Suprapubic skin (tissue), 4 donors: ENCODE measurements around the gene RAD50. TPM values are rescaled to one million over a fixed set of nuclear protein-coding genes. Genes with fewer than 3 reads are reported as not detected.
"Not testable (repeated sequence)": the region's sequence is repeated elsewhere in the genome, so short reads cannot be mapped to it uniquely, and the experiment has no call there.

Experiments
- DNase-seq, 2 donors: peaks; one replicate each; pipeline ENCODE4 v3.0.0-alpha.2; 2019; ENCODE audit warnings: low spot score in 2 of 2
- H3K27ac ChIP-seq: fragments of 200-600 bp; sonication (generic); one replicate; pipeline ENCODE4 v1.5.1; 2019
- H3K27me3 ChIP-seq: fragments of 200-600 bp; sonication (generic); one replicate; pipeline ENCODE4 v1.5.1; 2019
- H3K36me3 ChIP-seq: fragments of 200-600 bp; sonication (generic); one replicate; pipeline ENCODE4 v1.5.1; 2019
- H3K4me1 ChIP-seq: fragments of 200-600 bp; sonication (generic); one replicate; pipeline ENCODE4 v1.5.1; 2019
- H3K4me3 ChIP-seq: fragments of 200-600 bp; sonication (generic); one replicate; pipeline ENCODE4 v1.5.1; 2019; ENCODE audit warnings: mild to moderate bottlenecking
- H3K9me3 ChIP-seq: fragments of 200-600 bp; sonication (generic); one replicate; pipeline ENCODE4 v1.5.1; 2019
- EP300 ChIP-seq: sonication (generic); formaldehyde crosslinking; IDR thresholded peaks from one replicate; pipeline ENCODE4 v1.6.1; 2017; ENCODE audit warnings: antibody characterized with exemption
- POLR2A ChIP-seq, 2 donors: fragments of 450-650 bp; IDR thresholded peaks; one replicate each; pipeline ENCODE4 v1.6.1; 2017; ENCODE audit warnings: antibody characterized with exemption in 2 of 2, mild to moderate bottlenecking in 2 of 2, moderate library complexity in 2 of 2
- POLR2AphosphoS5 ChIP-seq, 3 donors: sonication (generic); formaldehyde crosslinking; IDR thresholded peaks; one replicate each; pipeline ENCODE4 v1.6.1; 2017; ENCODE audit warnings: antibody characterized with exemption in 3 of 3
- WGBS: methylation state at CpG from one replicate; pipeline ENCODE4 v1.1.5; 2018; 5-methylcytosine and 5-hydroxymethylcytosine counted together
- total RNA-seq, 4 donors: library from RNA; depleted of rRNA; stranded (reverse); fragments of >200 nt; gene quantifications; one replicate each; pipeline ENCODE4 v1.1.0, GENCODE V29; 2016
- TF ChIP-seq, protein P1 (sequence below), 2 donors: fragments of 200-600 bp in 1 of 2; fragments of 450-650 bp in 1 of 2; sonication (generic) in 1 of 2; IDR thresholded peaks; one replicate each; pipeline ENCODE4 v1.5.1; 2016 to 2019; ENCODE audit warnings: antibody characterized with exemption in 2 of 2, mild to moderate bottlenecking in 1 of 2, moderate library complexity in 1 of 2

Gene RAD50
- total RNA-seq, 4 donors from 2014 or later: 17.3 to 53.4 (median 32.5) TPM

DNA sequence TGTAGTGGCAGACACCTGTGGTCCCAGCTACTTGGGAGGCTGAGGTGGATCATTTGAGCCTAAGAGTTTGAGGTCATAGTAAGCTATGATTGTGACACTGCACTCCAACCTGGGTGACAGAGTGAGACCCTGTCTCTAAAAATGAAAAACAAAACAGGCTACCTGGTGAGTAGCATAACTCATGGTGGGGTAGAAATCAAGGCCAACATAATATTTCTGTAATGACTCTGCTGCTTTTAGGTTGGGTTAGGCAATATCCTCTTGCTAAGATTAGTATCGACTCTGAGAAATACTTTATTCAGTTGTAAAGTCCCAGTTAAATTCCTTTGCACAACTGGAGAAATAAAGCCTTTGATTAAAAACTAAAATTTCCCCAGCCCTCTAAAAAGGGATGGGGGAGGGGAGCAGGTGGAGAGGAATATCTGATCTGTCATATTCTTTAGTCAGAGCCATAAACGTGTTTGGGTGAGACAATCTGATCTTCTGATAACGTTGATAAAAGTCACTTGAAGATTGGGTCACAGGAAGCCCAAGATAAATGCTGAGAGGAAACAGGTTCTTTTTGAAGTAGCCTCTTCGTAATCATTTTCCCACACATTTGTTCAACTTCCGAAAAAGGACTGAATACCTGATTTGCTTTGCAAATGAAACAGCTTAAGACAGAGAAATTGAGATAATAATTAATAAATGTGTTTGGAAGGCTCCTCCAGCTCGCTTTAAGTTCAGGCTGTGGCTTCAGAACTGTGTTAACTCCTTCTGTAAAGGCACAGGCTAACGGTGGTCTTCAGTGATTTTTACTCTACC lies 132.0 kb downstream of the RAD50 start:
- TF ChIP-seq EP300 (no peak), POLR2A (IDR thresholded peaks at IDR 0.05) (no peak), POLR2AphosphoS5 (IDR thresholded peaks at IDR 0.05) (no peak)
- H3K36me3 ChIP-seq: peaks cover 4% of the 10 kb centered on the region
- H3K27ac ChIP-seq: no peak overlapping the region
- H3K9me3 ChIP-seq: no peaks in the 10 kb centered on the region
- H3K4me1 ChIP-seq: no peaks in the 10 kb centered on the region
- no peaks in the 10 kb centered on the region for H3K27me3 ChIP-seq
- no peak overlapping the region for H3K4me3 ChIP-seq
- no peak for DNase-seq
- 52% methylated on average over 7 of the region's 7 CpGs for WGBS

DNA sequence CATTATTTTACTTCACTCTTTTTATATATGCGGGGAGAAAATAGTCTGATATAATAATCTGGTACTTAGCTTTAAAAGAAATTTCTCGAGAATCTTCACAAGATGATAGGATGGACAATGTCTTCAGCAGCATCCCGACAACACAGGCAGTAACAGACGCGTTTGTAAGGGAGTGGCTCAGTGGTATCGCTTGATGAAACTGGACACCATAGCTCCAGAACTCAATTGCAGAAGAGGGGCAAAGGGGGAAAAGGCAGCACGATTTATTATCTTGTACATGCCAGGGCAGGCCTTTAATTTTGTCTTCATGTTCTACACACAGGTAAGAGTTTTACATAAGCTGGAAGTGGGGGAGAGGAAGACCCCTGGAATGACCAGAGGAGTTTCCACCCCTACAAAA lies 132.7 kb downstream of the RAD50 start:
- no peaks in the 10 kb centered on the region for H3K27me3 ChIP-seq
- DNase-seq: no peak
- H3K27ac ChIP-seq: no peak overlapping the region
- no peak overlapping the region for H3K4me3 ChIP-seq
- H3K9me3 ChIP-seq: no peaks in the 10 kb centered on the region
- peaks cover 5% of the 10 kb centered on the region for H3K36me3 ChIP-seq
- 71% methylated on average over 7 of the region's 7 CpGs for WGBS
- no peak for TF ChIP-seq POLR2A (IDR thresholded peaks at IDR 0.05)
- TF ChIP-seq EP300: no peak
- TF ChIP-seq POLR2AphosphoS5 (IDR thresholded peaks at IDR 0.05): no peak
- TF ChIP-seq, protein P1, sequence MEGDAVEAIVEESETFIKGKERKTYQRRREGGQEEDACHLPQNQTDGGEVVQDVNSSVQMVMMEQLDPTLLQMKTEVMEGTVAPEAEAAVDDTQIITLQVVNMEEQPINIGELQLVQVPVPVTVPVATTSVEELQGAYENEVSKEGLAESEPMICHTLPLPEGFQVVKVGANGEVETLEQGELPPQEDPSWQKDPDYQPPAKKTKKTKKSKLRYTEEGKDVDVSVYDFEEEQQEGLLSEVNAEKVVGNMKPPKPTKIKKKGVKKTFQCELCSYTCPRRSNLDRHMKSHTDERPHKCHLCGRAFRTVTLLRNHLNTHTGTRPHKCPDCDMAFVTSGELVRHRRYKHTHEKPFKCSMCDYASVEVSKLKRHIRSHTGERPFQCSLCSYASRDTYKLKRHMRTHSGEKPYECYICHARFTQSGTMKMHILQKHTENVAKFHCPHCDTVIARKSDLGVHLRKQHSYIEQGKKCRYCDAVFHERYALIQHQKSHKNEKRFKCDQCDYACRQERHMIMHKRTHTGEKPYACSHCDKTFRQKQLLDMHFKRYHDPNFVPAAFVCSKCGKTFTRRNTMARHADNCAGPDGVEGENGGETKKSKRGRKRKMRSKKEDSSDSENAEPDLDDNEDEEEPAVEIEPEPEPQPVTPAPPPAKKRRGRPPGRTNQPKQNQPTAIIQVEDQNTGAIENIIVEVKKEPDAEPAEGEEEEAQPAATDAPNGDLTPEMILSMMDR (IDR thresholded peaks at IDR 0.05): no peak
- no peaks in the 10 kb centered on the region for H3K4me1 ChIP-seq

DNA sequence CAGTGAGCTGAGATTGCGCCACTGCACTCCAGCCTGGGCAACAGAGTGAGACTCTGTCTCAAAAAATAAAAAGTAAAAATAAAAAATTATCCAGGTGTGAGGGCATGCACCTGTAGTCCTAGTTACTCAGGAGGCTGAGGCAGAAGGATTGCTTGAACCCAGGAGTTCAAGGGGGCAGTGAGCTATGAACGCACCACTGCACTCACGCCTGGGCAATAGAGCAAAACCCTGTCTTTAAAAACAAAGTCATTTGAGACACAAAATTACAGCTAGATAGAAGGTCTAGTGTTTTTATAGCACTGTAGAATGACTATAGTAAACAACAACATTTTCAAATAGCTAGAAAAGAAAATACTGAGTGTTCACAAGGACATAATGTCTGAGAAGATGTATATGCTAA lies 133.4 kb downstream of the RAD50 start:
- no peaks in the 10 kb centered on the region for H3K4me1 ChIP-seq
- no peaks in the 10 kb centered on the region for H3K27me3 ChIP-seq
- no peak overlapping the region for H3K4me3 ChIP-seq
- peaks cover 7% of the 10 kb centered on the region for H3K36me3 ChIP-seq
- H3K9me3 ChIP-seq: no peaks in the 10 kb centered on the region
- 100% methylated on average over 3 of the region's 3 CpGs for WGBS
- no peak for DNase-seq
- TF ChIP-seq POLR2AphosphoS5 (IDR thresholded peaks at IDR 0.05) (no peak), POLR2A (IDR thresholded peaks at IDR 0.05) (no peak), EP300 (no peak)
- TF ChIP-seq, protein P1 (IDR thresholded peaks at IDR 0.05): no peak
- H3K27ac ChIP-seq: no peak overlapping the region

DNA sequence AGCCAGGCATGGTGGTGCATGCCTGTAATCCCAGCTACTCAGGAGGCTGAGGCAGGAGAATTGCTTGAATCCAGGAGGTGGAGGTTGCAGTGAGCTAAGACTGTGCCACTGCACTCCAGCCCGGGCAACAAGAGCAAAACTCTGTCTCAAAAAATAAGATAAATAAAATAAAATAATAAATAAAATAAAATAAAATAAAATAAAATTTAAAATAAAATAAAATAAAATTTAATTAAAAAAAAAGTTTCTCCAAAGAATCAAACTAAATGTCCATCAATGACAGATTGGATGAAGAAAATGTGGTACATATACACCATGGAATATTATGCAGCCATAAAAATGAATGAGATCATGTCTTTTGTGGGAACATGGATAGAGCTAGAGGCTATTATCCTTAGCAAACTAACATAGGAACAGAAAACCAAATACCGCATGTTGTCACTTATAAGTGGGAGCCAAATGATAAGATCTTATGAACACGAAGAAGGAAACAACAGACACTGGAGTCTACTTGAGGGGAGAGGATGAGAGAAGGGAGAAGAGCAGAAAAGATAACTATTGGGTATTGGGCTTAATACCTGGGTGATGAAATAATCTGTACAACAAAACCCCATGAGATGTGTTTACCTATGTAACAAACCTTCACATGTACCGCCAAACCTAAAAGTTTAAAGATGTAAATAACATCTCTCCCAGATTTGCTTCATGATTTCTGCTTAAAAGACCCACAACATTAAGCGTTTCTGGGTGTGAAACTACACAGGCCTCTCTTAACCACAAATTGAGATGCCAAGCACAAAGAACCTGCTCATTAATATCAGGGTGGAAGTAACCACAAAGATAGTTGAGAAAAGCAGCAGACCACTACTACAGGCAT lies 135.2 kb downstream of the RAD50 start:
- H3K4me3 ChIP-seq, H3K4me1 ChIP-seq, DNase-seq, H3K27me3 ChIP-seq, H3K27ac ChIP-seq, H3K9me3 ChIP-seq: not testable (repeated sequence)
- H3K36me3 ChIP-seq: peaks cover 19% of the 10 kb centered on the region
- WGBS: 88% methylated on average over 5 of the region's 5 CpGs

DNA sequence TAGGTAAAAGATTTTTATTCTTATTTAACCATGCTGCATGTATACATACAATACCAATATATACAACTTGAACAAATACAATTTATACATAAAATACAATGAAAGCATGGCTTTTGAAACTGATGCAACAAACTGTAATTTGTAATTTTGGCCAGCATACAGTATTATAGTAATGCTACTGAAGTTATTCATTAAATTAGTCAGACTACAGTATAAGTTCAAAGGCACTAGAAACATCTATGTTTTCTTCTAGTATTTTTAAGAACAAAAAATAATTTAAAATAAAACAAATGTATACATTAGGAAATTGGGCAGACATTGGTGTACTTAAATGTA lies 135.8 kb downstream of the RAD50 start:
- peaks cover 19% of the 10 kb centered on the region for H3K36me3 ChIP-seq
- TF ChIP-seq, protein P1 (IDR thresholded peaks at IDR 0.05): no peak
- TF ChIP-seq EP300 (no peak), POLR2A (IDR thresholded peaks at IDR 0.05) (no peak), POLR2AphosphoS5 (IDR thresholded peaks at IDR 0.05) (no peak)
- H3K9me3 ChIP-seq: no peaks in the 10 kb centered on the region
- no peak overlapping the region for H3K4me3 ChIP-seq
- no peaks in the 10 kb centered on the region for H3K27me3 ChIP-seq
- H3K27ac ChIP-seq: no peak overlapping the region
- H3K4me1 ChIP-seq: no peaks in the 10 kb centered on the region
- no peak for DNase-seq

Other genes starting within 250 kb of the RAD50 start
- 10 to 100 TPM; 23.2 to 36.6 (median 26.3) TPM for gene SLC22A5, start 187.3 kb upstream of the RAD50 start, total RNA-seq
- 10 to 100 TPM; 17.5 to 24.1 (median 20.1) TPM for gene IRF1, start 66.2 kb upstream of the RAD50 start, total RNA-seq
- gene IL5, start 13.5 kb upstream of the RAD50 start, total RNA-seq: not detected
- gene IL13, start 101.2 kb downstream of the RAD50 start, total RNA-seq: 1 to 10 TPM in 1 of 4 donors, under 1 TPM in 1, not detected in 2; 0.80 to 1.4 TPM
- not detected for gene IL4, start 117.0 kb downstream of the RAD50 start, total RNA-seq
- gene KIF3A, start 180.6 kb downstream of the RAD50 start, total RNA-seq: 10 to 100 TPM in 1 of 4 donors, 1 to 10 TPM in 3; 2.6 to 15.0 (median 6.3) TPM
- gene CCNI2, start 190.4 kb downstream of the RAD50 start, total RNA-seq: not detected
- 10 to 100 TPM; 75.9 to 85.0 (median 80.8) TPM for gene SEPTIN8, start 220.3 kb downstream of the RAD50 start, total RNA-seq